ENCODE data around the gene SWT1. TPM values are rescaled to one million over a fixed set of nuclear protein-coding genes. Genes with fewer than 3 reads are reported as not detected.

Gene SWT1
- total and polyA plus RNA-seq, 12 donors: 1.4 to 7.9 (median 6.0) TPM

DNA sequence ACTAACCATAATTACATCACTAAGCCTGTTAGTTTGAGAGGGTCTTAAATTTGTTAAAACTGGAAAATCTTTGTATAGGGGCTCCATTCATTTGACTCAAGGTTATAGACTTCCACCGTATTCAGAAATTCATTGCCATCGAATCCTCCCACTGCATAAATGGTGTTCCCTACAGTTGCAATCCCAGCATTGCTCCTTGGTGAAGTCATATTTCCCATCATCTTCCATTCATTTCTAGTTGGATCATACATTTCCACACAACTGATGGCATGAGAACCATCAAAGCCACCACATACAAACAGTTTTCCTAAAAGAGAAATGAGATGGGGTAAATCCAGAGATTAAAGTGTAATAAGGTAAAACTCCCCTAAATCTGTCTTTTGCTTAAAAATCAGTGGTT is 141.0 kb downstream of the SWT1 start:
- Histone ChIP-seq H3K9me3 (no peaks in the 10 kb centered on the region), H3K4me1 (peaks cover 0 to 5% (median under 1%) of the 10 kb centered on the region in 9 donors), H3K27me3 (no peaks in the 10 kb centered on the region), H3K27ac (peak overlapping the region in 1 of 10 donors; percentile 5), H3K4me3 (no peak overlapping the region), H3K36me3 (peaks cover 0 to 100% (median 64%) of the 10 kb centered on the region in 9 donors)
- DNase-seq (no peak), ATAC-seq (peak in 1 of 8 donors; percentile 45)
- intact Hi-C loops (cut with DNase I): no loop called here
- 59 to 76% methylated on average over 2 of the region's 2 CpGs for WGBS, 2 donors
- no peak for TF ChIP-seq CTCF (IDR thresholded peaks at IDR 0.05)

- intact Hi-C loops (cut with DNase I): no loop called here
- Histone ChIP-seq H3K4me3 (no peak overlapping the region), H3K27me3 (no peaks in the 10 kb centered on the region), H3K27ac (no peak overlapping the region), H3K4me1 (no peaks in the 10 kb centered on the region), H3K36me3 (peaks cover 0 to 100% (median 75%) of the 10 kb centered on the region in 9 donors), H3K9me3 (no peaks in the 10 kb centered on the region)
- no peak for ATAC-seq
- no peak for TF ChIP-seq CTCF (IDR thresholded peaks at IDR 0.05)
- WGBS, 2 donors: 92% methylated on average over 6 of the region's 6 CpGs
- no peak for DNase-seq
Measured at GRCh38 chr1:185300152-185300551, 143.2 kb downstream of the SWT1 start.

DNA sequence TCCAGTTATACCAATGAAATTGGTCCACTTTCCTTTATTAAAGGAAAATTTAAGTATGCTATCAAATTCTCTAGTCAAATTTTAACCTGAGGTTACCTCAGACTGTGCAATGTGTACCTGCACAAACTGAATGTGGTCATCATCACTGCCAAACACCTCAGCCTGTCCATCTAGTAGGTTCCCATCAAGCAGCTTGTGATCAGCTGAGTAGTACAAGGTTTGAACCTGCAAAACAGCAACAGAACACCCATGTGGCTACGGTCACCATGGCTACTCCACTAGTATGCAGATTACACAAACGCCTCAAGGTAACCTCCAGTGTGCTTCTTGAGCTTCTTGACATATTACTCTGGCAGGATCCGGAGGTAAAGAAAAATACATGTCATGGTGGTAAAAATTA is 148.5 kb downstream of the SWT1 start:
- no peak for TF ChIP-seq CTCF (IDR thresholded peaks at IDR 0.05)
- Histone ChIP-seq H3K27ac (no peak overlapping the region), H3K4me1 (peaks cover 0 to 20% (median 13%) of the 10 kb centered on the region in 9 donors), H3K4me3 (no peak overlapping the region), H3K9me3 (no peaks in the 10 kb centered on the region), H3K36me3 (peaks cover 0 to 100% (median 83%) of the 10 kb centered on the region in 9 donors), H3K27me3 (no peaks in the 10 kb centered on the region)
- intact Hi-C loops (cut with DNase I): no loop called here
- WGBS, 2 donors: 90 to 91% methylated on average over 3 of the region's 3 CpGs
- ATAC-seq (no peak), DNase-seq (no peak)

DNA sequence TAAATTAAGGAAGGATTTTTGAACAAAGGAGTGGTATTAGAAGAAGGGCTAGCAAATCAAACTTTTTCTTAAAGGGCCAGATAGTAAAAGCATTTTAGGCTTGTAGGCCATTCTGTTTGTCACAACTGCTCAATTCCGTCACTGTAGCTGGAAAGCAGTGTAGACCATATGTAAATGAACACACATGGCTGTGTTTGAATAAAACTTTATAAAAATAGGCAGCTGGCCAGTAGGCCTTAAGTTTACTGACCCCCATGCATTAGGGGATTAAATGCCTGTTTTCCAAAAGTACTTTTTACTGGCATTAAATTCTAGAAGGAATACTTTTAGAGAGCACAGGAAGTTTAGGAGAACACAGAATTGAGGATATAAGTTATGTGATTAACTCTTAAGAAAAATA is 151.2 kb downstream of the SWT1 start:
- H3K36me3 ChIP-seq: peaks cover 0 to 90% (median 69%) of the 10 kb centered on the region in 9 donors
- no peak overlapping the region for H3K27ac ChIP-seq
- no peaks in the 10 kb centered on the region for H3K9me3 ChIP-seq
- no peaks in the 10 kb centered on the region for H3K27me3 ChIP-seq
- DNase-seq (no peak), ATAC-seq (no peak)
- no peak overlapping the region for H3K4me3 ChIP-seq
- intact Hi-C loops (cut with DNase I): no loop called here
- H3K4me1 ChIP-seq: peaks cover 2 to 47% (median 39%) of the 10 kb centered on the region in 9 donors
- 94% methylated on average over 1 of the region's 1 CpG for WGBS, 2 donors
- TF ChIP-seq CTCF (IDR thresholded peaks at IDR 0.05): no peak
